Articular chondrocyte of knee joint (primary cell): ENCODE data around the gene NASP. TPM values are rescaled to one million over a fixed set of nuclear protein-coding genes. Genes with fewer than 3 reads are reported as not detected.

Source experiments
- small RNA-seq: library from RNA; depleted of rRNA; stranded (forward); fragments of <200 nt; gene quantifications from one replicate; pipeline ENCODE3, GENCODE V24; 2012
- total RNA-seq: library from RNA; depleted of rRNA; stranded (reverse); fragments of >200 nt; gene quantifications from 2 replicates; pipeline ENCODE4 v1.2.3, GENCODE V29; 2012

Gene NASP
- total RNA-seq, result 35.4 and 37.4 TPM in 2 replicates

GRCh38 chr1:45583666-45584350 lies at the start of gene NASP:
NASP (plus strand) TSS chr1:45584041; CDS start chr1:45584147, 106 bp downstream.

GRCh38 chr1:45550401-45551351 lies 33.2 kb upstream of the NASP start, which contains the start of gene AKR1A1:
AKR1A1 (plus strand) TSS chr1:45550826; CDS start chr1:45561795, 10,969 bp downstream.

GRCh38 chr1:45623972-45624371 lies 40.1 kb downstream of the NASP start, which contains the start of gene CCDC17:
CCDC17 (minus strand) TSS chr1:45624054; CDS start chr1:45623909, 145 bp downstream.

Small RNA genes within 50 kb of the gene (small RNA-seq; reads per million reads assigned to genes)
- gene AL355480.1 (not detected), gene AL355480.2 (not detected), gene AL355480.3 (not detected), gene AL355480.4 (not detected)

Other genes starting within 250 kb of the NASP start
- gene TOE1, start 243.9 kb upstream of the NASP start, total RNA-seq, result 7.4 and 8.4 TPM in 2 replicates
- gene MUTYH, start 243.6 kb upstream of the NASP start, total RNA-seq, result 9.4 and 12.4 TPM in 2 replicates
- gene TESK2, start 92.9 kb upstream of the NASP start, total RNA-seq, result 4.6 and 5.6 TPM in 2 replicates
- gene CCDC163, start 84.0 kb upstream of the NASP start, total RNA-seq, result 1.3 and 1.7 TPM in 2 replicates
- 3.7 and 4.9 TPM in 2 replicates for gene MMACHC, start 83.7 kb upstream of the NASP start, total RNA-seq
- gene PRDX1, start 62.2 kb upstream of the NASP start, total RNA-seq, result 436 and 444 TPM in 2 replicates
- gene AKR1A1, start 33.2 kb upstream of the NASP start, total RNA-seq, result 94.7 and 102 TPM in 2 replicates
- gene CCDC17, start 40.0 kb downstream of the NASP start, total RNA-seq, result 1.4 and 1.5 TPM in 2 replicates
- 99.4 and 116 TPM in 2 replicates for gene GPBP1L1, start 102.5 kb downstream of the NASP start, total RNA-seq
- gene TMEM69, start 104.1 kb downstream of the NASP start, total RNA-seq, result 16.1 and 19.5 TPM in 2 replicates
- 14.1 and 18.8 TPM in 2 replicates for gene IPP, start 166.6 kb downstream of the NASP start, total RNA-seq
- 24.6 and 25.2 TPM in 2 replicates for gene MAST2, start 219.6 kb downstream of the NASP start, total RNA-seq